Stimulated activated CD8-positive, alpha-beta memory T cell treated with anti-CD3 and anti-CD28 coated beads, Interleukin-12 subunit alpha, Interleukin-12 subunit beta, amount 100 ng/mL, for 1 hour (primary cell): Measurements from ENCODE around the gene GAS2L2.
"Not testable (repeated sequence)": the region's sequence is repeated elsewhere in the genome, so short reads cannot be mapped to it uniquely, and the experiment has no call there.

ENCODE experiments used
- DNase-seq: peaks from one replicate; pipeline ENCODE4 v3.0.0-alpha.2; 2020; ENCODE audit warnings: low read depth

Gene GAS2L2

GRCh38 chr17:35727635-35728034, 25.4 kb downstream of the GAS2L2 start:
- no peak for DNase-seq

- DNase-seq = no peak
These were observed 26.0 kb downstream of the GAS2L2 start for GRCh38 chr17:35726953-35727460.

- no peak for DNase-seq
These were observed 26.7 kb downstream of the GAS2L2 start for GRCh38 chr17:35726127-35726952.

- no peak for DNase-seq
These were observed 27.3 kb downstream of the GAS2L2 start for GRCh38 chr17:35725802-35726126.

GRCh38 chr17:35725058-35725457, 28.0 kb downstream of the GAS2L2 start:
- DNase-seq = no peak

- DNase-seq = no peak
These were observed 29.3 kb downstream of the GAS2L2 start for GRCh38 chr17:35723735-35724134.

- no peak for DNase-seq
These were observed 35.6 kb downstream of the GAS2L2 start for GRCh38 chr17:35717475-35717874.

GRCh38 chr17:35716897-35717465, 36.1 kb downstream of the GAS2L2 start:
- DNase-seq = no peak

- no peak for DNase-seq
These were observed 36.9 kb downstream of the GAS2L2 start for GRCh38 chr17:35716173-35716572.

- DNase-seq = no peak
These were observed 37.6 kb downstream of the GAS2L2 start for GRCh38 chr17:35715416-35715815.

GRCh38 chr17:35714988-35715387, 38.1 kb downstream of the GAS2L2 start:
- no peak for DNase-seq

GRCh38 chr17:35713069-35713728, 39.8 kb downstream of the GAS2L2 start:
- no peak for DNase-seq

GRCh38 chr17:35710950-35711349, 42.1 kb downstream of the GAS2L2 start:
- DNase-seq = no peak

GRCh38 chr17:35709874-35710273, 43.2 kb downstream of the GAS2L2 start:
- no peak for DNase-seq

GRCh38 chr17:35708951-35709350, 44.1 kb downstream of the GAS2L2 start:
- DNase-seq = no peak

- DNase-seq = no peak
These were observed 44.9 kb downstream of the GAS2L2 start for GRCh38 chr17:35708149-35708548.

GRCh38 chr17:35705705-35706104, 47.3 kb downstream of the GAS2L2 start:
- DNase-seq = no peak

- DNase-seq = no peak
These were observed 47.8 kb downstream of the GAS2L2 start for GRCh38 chr17:35705230-35705629.

- not testable (repeated sequence) for DNase-seq
These were observed 49.7 kb downstream of the GAS2L2 start for GRCh38 chr17:35703308-35703707.

- DNase-seq = no peak
These were observed 51.5 kb downstream of the GAS2L2 start for GRCh38 chr17:35701491-35701890.

- DNase-seq = no peak
These were observed 52.9 kb downstream of the GAS2L2 start for GRCh38 chr17:35700150-35700549.

- no peak for DNase-seq
These were observed 54.2 kb downstream of the GAS2L2 start for GRCh38 chr17:35698800-35699199.

GRCh38 chr17:35695613-35696012, 57.4 kb downstream of the GAS2L2 start:
- no peak for DNase-seq
